Activated CD4-positive, alpha-beta T cell treated with anti-CD3 and anti-CD28 coated beads for 24 hours (primary cell): ENCODE data around the gene DNAH17.
"Not testable (repeated sequence)": the region's sequence is repeated elsewhere in the genome, so short reads cannot be mapped to it uniquely, and the experiment has no call there.

ENCODE experiments used
- DNase-seq, 2 donors: peaks; one replicate each; pipeline ENCODE4 v3.0.0-alpha.2; 2020; ENCODE audit warnings: low read depth in 2 of 2

The DNAH17 gene

DNA sequence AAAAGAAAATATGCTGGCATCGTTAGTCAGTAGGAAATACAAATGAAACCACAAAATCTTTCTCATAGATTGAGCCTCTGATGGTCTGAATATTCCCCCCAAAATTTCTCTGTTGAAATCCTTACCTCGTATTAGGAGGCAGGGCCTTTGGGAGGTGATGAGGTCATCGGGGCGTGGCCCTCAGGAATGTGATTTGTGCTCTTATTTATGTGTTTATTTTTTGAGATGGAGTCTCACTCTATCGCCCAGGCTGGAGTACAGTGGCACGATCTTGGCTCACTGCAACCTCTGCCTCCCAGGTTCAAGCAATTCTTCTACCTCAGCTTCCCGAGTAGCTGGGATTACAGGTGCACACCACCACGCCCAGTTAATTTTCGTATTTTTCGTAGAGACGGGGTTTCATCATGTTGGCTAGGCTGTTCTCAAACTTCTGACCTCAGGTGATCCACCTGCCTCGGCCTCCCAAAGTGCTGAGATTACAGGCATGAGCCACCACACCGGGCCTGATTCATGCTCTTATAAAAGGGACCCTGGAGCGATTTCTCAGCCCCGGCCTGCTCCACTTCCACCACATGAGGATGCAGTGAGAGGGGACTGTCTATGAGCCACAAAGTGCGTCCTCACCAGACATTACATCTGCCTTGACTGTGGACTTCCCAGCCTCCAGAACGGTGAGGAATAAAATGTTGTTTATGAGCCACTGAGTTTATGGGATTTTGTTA lies 53.1 kb downstream of the DNAH17 start:
- DNase-seq: no peak

DNA sequence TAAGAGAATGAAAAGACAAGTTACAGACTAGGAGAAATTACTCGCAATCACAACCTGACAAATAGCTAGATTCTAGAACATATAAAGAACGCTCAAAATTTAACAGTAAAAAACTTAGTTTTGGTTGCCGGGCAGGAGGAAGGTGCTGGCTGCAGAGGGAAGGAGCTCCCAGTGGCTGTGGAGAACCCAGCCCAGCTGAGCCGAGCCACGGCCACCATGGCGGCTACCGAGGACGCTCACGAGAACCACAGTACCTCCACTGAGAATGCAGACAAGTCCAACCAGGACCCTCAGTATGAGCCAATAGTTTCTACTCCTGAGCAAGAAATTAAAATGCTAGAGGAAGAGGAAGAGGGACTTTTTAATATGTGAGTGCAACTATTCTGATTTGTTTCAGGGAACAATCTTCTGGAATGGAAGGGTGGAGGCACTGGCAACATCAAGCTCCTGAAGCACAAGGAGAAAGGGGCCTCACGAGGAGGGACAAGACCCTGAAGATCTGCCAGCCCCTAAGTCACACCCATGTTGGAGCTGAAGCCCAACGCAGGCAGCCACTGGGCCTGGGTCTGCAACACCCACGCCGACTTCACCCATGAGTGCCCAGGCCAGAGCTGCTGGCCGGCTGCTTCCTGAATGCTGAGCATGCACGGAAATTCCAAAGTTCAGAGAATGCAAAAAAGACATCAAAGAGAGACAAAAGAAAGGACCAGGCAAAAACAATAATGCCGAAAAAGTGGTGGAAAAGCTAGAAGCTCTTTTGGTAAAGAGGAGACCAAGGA lies 55.0 kb downstream of the DNAH17 start:
- no peak for DNase-seq

GRCh38 chr17:78517421-78517820 lies 59.8 kb downstream of the DNAH17 start:
- no peak for DNase-seq

- no peak for DNase-seq
These were observed 61.7 kb downstream of the DNAH17 start for GRCh38 chr17:78515480-78515879.

DNA sequence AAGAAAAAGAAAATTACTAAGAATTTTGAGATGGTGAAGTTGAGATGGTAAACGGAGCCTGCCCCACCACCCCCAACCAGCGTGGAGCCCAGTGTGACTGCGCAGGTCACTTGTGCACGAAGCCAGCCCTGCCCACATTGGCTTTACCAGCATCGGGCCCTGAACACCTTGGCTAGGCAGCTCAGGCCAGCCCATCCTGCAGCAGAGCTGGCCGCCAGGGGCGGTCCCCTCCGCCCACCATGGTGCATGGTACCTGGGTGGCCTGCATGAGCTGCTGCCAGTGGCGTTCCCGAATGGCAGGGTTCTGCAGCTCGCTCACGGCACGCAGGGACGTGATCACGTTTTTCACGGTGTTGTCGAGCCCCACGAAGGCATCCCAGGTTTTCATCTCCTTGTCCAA lies 62.7 kb downstream of the DNAH17 start:
- no peak for DNase-seq

GRCh38 chr17:78512976-78513375 lies 64.2 kb downstream of the DNAH17 start:
- no peak for DNase-seq

DNA sequence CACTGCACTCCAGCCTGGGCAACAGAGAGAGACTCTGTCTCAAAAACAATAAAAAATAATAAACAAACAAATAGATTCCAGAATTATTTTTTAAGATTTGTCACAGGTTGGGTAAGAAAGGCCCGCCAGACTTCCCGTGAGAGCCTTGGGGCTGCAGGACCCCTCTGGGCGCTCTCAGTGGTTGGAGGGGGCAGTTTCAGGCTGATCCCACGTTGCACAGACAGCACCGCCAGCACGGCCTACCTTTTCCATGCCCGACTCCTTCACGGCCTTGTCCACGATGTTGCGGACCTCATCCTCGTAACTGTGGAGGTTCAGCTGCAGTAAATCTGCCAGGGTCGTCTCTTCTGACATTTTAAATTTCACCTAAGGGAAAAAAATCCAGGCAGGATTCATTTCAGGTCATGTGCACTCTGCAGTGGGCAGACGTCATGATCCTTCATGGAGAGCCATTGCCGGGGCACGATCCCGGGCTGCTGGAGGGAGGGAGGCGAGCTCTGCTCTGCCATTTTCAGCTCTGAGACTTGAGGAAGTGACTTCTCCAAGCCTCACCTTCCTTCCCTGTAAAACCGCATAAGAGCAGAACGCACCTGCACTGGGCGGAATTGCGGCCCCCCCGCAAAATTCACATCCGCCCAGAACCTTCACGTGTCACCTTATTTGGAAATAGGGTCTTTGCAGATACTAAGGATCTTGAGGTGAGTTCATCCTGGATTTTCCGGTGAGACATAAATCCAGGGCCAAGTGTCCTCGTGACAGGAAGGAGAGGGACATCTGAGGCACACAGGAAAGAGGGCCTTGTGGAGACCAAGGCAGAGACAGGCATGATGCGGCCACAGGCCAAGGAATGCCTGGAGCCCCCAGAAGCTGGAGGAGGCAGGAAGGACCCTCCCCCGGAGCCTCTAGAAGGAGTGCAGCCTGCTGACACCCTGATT lies 66.8 kb downstream of the DNAH17 start:
- no peak for DNase-seq

DNA sequence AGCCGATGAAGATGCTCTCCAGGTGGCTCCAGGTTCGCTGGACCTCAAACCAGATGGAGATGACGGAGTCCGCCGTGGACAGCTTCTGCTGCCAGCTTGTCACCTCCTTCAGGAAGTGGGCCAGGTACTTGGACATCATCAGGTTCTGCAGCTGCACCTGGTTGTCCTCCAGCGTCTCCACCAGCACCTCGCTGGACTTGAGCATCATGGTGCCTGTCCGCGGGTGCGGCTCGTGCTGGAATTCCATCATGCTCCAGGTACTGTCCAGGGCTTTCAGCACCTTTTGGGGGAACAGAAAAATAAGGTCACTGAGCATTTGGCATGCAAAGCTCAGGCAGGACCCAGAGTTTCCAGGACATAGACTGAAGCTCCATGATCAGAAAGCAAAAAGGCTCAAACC lies 69.7 kb downstream of the DNAH17 start:
- no peak for DNase-seq

- no peak for DNase-seq
These were observed 70.5 kb downstream of the DNAH17 start for GRCh38 chr17:78506454-78507309.

- DNase-seq: no peak
These were observed 72.9 kb downstream of the DNAH17 start for GRCh38 chr17:78504156-78504925.

- DNase-seq: not testable (repeated sequence)
These were observed 73.8 kb downstream of the DNAH17 start for GRCh38 chr17:78503388-78503787.

DNA sequence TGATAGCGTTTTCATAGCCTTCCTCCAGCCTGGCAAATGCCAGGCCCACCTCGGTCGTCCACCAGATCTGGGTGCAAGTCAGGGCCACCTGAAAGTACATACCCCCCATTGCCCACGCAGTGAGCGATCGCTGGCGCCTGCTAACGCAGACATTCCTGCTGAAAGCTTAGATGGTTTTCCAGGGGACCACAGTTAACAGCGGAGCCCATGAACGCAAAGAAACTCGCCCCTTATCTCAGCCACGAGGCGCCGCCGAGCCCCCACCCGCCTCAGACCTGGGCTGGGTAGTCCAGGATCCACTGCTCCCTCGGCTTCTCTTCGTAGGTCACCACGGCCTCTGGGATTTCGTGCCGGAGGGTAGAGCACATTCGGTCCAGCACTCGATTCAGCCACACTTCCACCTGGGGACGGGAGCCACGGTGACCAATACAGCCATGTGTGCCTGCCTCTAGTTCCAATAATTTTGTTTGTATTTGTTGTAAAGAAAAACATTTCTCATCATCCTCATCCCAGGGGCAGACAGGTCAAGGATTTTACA lies 74.5 kb downstream of the DNAH17 start:
- DNase-seq: no peak

- DNase-seq: no peak
These were observed 75.8 kb downstream of the DNAH17 start for GRCh38 chr17:78501241-78502036.

DNA sequence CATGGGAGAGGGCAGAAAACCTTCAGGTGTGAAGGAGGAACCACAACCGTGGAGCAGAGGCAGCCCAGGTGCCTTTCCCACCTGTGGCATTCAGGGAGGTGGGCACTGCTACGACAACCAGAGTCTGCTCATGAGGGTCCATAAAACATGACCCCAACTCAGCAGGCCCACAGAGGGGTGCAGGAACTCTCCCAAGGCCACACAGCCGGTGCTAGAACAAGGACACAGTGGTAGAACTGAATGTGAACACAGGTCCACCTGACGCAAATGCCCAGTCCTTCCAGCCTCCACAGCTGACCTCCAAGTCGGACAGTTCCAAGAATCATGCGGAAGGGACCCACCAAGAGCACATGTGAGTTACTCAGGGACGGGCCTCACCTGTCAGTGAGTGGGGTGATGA lies 76.4 kb downstream of the DNAH17 start:
- no peak for DNase-seq

- no peak for DNase-seq
These were observed 77.3 kb downstream of the DNAH17 start for GRCh38 chr17:78499715-78500540.

DNA sequence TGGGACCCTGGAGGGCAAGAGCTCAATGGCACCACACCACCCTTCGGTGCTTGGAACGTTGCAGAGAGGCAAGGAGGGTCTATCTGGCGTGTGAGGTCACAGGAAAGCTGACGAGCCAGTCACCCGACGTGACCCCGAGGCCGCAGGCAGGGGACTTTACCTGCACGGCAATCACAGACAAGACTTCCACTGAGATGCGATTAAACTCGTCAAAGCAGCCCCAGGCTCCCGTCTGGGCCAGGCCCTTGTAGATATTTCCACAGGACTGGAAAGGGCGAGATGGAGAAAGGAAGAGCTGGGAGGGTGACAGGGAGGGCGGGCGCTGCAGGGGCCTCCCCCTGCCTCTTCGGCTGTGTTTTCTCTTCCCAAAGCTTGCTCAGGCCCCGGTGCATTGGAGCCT lies 78.3 kb downstream of the DNAH17 start:
- DNase-seq: no peak

GRCh38 chr17:78497115-78497540 lies 80.1 kb downstream of the DNAH17 start:
- peak; percentile 26 to 34 for DNase-seq

DNA sequence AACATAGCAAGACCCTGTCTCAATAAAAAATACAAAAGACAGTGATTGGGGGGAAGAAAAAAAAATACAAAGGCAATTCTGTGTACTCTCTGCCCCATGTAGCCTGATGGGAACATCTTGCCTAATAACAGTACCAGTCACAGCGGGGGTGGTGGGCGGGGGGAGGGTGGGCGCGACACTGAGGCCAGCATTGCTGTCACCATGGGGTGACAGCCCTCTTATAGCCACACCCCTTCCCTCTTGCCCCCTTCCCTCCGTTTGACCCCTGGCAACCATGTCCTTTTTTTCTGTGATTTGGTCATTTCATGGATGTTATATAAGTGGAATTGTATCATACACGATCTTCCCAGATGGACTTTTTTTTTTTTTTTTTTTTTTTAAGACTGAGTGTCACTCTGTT lies 80.9 kb downstream of the DNAH17 start:
- no peak for DNase-seq
